ENCODE data around the gene COMMD1.

DNA sequence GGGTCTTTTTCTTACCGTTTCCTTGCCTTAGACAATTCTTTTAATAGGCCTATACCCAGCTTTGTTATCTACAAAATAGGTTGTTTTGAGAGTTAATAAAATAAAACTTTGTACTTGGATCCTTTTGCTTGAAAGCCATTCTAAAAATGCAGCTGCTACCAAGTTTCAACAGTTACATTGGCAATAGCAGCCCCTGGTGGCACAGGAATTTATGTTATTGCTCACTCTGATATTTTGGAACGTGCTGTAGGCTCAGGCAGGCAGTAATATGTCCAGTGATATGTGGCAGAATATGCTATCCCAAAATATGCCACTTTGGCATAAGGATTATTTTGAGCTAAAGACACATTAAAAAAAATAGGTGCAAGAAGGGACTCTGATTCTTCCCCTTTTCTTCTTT lies 6.7 kb upstream of the COMMD1 start:
- TF ChIP-seq POLR2AphosphoS5 (IDR thresholded peaks at IDR 0.05; ENCODE audit: low read depth, low read length) (no peak), TAF1 (IDR thresholded peaks at IDR 0.05; ENCODE audit: borderline replicate concordance, insufficient read depth, low read length) (no peak)
- TF ChIP-seq, protein P1, sequence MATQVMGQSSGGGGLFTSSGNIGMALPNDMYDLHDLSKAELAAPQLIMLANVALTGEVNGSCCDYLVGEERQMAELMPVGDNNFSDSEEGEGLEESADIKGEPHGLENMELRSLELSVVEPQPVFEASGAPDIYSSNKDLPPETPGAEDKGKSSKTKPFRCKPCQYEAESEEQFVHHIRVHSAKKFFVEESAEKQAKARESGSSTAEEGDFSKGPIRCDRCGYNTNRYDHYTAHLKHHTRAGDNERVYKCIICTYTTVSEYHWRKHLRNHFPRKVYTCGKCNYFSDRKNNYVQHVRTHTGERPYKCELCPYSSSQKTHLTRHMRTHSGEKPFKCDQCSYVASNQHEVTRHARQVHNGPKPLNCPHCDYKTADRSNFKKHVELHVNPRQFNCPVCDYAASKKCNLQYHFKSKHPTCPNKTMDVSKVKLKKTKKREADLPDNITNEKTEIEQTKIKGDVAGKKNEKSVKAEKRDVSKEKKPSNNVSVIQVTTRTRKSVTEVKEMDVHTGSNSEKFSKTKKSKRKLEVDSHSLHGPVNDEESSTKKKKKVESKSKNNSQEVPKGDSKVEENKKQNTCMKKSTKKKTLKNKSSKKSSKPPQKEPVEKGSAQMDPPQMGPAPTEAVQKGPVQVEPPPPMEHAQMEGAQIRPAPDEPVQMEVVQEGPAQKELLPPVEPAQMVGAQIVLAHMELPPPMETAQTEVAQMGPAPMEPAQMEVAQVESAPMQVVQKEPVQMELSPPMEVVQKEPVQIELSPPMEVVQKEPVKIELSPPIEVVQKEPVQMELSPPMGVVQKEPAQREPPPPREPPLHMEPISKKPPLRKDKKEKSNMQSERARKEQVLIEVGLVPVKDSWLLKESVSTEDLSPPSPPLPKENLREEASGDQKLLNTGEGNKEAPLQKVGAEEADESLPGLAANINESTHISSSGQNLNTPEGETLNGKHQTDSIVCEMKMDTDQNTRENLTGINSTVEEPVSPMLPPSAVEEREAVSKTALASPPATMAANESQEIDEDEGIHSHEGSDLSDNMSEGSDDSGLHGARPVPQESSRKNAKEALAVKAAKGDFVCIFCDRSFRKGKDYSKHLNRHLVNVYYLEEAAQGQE (IDR thresholded peaks at IDR 0.05; ENCODE audit: insufficient read depth in 1 of 2, low read depth in 2 of 2, low read length in 2 of 2), result no peak
